HG03442 (cell line): Measurements from ENCODE around the gene NEGR1.
"Not testable (repeated sequence)": the region's sequence is repeated elsewhere in the genome, so short reads cannot be mapped to it uniquely, and the experiment has no call there.

ENCODE experiments used
- ATAC-seq: cut with Tn5 transposase; IDR thresholded peaks from one replicate; pipeline ENCODE4 v1.9.1; 2021; ENCODE audit warnings: mild to moderate bottlenecking, moderate library complexity; ENCODE audit not compliant: unreplicated experiment

The NEGR1 gene

DNA sequence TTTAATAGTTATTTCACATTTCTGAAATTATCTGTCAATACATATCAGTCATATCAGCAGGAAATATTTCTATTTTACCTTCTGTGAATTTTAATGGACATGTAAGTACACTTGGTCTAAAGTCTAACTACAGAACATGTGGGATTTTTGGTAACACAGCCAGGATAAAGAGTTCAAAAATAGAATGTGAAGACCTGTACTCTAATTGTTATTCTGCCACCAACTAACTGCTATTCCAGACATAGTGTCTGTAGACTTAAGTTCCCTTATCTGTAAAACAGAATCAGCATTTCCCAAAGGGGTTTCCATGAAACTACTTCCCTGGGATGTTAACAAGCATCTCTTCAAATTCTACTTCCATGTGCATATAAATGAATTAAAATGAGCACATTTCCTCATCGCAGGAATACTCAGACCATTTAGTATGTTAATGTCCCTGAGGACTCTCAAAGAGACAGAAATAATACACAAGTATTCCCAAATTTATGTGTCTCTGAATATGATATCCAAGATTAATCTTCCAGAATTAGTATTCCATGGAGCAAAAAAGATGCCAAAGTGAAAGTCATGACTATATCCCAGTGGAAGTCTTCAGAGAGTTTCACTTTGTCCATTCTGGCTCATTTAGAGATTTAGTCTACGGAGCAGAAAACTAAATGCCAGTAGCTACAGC, 325.6 kb downstream of the NEGR1 start:
- ATAC-seq: no peak

DNA sequence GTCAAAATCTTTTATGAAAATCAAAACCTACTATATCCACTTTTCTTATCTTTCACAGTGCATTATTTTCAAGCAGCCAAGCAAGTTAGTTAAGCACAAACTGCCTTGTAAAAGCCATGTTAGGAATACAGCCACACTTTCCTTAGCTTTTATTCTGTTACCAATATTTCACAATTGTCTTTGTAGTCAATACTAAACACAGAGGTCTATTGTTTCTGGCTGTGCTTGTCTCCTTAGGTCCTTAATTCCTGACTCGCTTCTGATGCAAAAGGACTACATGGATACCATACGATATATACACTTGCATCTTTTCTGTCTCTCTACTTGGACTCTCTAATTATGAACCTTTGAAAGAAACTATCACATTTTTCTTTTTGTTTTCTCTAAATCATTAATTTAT, 331.8 kb downstream of the NEGR1 start:
- no peak for ATAC-seq

DNA sequence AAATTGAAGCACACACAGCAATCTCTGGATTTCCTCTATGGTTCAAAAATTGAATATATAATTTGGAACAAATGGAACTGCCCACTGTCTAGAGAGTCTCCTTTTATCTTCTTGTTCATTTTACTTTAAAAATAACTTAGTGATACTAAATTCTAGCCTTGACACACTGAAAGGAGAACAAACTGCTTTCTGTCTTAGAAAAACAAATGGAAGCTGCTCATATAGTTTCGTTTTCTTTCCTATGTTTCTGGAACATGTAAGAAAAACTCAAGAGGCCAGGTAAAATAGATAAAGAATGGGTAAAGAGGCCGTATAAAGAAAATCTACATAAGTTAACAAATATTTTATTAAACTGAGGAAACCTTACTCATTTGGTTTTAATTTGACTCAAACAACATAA, 332.7 kb downstream of the NEGR1 start:
- no peak for ATAC-seq

DNA sequence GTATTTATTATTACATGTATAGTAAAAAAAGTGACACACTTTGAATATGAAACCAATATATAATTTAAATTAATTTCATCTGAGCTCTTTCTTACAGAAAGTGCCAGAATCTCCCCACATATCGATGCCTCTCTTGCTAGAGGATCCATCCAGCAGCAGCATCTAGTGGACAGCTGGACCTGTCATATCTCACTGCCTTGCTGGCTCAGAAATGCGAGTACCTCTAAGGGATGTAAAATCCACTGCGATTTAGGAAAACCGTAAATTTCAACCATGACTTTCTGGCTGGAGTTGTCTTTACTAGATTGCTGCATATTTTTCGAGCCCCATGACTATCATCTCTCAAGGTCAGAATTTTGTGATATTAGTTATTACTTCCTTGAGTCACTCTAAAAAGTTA, 333.8 kb downstream of the NEGR1 start:
- ATAC-seq: no peak

DNA sequence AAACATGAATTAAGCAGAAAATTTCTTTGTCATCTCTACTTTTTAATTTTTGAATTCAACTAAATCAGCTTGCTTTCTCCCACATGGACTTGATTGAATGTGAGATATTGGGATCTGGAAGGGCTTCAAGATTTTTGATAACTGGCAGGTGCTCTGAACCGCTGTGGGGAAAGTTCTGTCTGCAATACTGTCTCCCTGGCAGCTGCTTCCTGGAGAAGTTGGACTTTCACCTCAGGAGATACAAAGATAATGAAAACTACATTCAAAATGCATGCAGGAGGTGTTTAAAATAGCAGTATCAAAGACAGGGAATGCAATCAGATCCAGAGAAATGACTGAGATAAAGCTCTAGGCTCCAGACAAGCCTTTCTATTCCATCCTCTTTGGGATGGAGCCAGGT, 338.3 kb downstream of the NEGR1 start:
- ATAC-seq: no peak

DNA sequence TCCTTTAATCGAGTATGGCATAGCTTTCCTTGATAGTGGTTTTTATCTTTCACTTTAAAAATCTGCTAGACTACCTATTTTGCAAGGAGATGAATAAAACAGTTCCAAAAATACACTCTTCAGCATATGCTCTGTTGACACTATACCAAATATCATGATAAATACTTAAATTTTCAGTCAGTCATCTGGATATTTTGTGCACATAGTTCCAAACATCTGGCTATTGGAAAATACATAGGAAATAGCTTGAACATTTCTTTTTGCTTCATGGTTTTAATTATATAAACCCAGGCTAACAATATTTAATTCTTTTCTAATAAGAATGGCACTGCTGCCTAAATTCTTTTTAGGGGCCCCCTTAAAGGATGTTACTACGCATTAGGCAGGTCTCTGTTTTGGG, 342.1 kb downstream of the NEGR1 start:
- no peak for ATAC-seq

DNA sequence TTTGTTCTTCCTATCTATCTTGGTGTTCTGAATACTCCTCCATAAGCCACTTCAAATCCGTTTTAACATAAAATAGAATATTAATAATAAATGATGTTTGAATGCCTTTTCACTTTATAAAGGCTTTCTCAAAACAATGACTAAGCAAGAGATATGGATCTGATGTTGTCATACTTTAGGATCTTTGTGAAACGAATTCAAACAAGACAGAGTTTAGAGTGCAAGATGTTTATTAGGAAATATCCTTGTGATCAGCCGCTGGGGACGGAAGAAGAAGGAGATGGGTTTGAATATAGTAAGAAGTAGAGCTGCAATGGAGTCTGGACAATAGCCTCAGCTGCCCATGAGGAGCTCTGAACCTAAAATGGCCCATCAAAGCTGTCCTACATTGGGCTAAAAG, 351.8 kb downstream of the NEGR1 start:
- ATAC-seq: no peak

DNA sequence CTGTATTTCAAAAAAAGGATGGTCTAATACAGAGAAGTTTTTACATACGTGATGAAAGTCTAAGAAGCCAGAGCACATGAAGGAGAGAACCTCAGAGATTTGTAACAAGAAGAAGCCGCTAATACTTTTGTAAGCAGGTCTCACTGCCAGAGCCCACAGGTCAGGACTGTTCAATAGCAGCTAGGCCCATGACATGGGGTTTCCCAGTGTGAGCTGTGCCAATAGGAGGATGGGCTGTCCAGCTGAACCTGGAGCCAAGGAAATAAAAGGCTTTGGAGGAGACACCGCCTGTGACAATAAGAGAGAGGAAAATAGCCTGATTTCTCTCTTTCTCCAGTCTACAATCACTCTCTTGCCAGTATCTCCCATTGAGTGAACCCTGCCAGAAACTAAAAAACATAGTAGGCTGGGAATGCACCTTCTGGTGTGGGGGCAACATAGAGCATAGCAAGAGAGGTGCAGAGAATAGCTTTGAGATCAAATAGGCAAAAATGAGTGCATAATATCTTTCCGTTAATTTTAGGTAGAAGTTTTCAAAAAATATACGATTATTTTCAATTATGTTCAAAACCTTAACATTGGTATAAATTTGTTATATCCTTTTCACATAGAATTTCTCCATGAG, 360.3 kb downstream of the NEGR1 start:
- ATAC-seq: no peak

DNA sequence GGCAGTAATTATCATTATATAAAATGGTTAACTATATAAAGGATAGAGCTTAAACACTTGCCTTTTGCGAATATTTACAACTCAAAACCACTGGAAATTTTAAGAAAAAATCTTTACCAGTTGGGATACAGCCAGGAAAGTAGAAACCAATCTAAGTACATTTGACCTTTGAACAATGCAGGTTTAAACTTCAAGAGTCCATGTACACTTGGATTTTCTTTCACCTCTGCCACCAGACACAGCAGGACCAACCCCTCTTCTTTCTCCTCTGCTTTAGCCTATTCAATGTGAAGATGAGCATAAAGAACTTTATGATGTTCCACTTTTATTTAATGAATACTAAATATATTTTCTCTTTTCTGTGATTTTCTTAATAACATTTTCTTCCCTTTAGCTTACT, 361.1 kb downstream of the NEGR1 start:
- no peak for ATAC-seq

DNA sequence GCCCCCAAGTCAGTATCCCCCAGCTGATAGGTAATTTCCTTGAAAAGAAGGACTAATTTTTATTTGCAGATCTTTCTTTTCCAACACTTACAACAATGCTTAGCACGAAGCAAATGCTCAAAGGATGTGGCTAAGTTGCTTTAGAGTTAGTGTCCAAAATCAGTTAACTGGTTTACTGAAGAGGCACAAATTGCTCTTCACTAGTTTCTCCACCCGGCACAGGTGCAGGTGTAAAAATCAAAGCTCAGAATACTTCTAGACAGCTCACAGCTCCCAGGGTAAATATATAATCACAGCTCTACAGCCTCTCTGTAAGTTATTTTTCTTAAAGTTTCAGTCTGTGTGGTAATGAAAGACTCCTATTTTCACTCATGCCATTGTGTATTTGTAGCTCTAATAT, 361.8 kb downstream of the NEGR1 start:
- ATAC-seq: no peak

DNA sequence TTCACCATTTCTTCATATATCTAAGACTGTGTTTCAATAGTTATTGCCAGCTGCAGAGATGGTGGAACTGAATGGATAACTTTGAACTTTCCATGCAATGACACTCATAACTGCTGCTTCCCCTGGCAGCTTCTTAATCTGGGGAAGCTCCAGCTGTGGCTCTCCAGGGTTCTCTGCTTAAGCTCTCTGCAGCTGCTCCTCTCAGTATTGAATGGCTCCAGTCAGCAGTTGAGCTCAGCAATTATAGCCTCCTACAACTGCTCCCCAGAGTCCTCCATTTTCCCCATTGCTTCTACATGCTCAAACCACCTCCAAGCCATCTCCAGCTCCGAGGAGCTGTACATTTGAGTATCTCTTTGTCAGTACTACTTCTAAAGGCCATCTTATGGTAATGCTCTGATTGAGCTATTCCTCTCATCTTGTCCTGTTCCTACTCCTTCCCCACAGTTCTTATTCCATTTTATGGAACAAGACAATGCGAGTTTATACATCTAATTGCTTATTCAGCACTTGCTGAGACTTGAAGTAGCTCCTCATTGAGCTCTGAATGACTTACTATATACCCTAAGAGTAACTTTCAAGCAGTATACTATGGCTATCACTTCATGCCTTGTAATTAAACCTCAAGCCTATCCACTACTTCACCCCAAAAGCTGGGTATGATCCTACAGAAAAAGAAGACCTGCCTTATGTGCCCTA, 362.4 kb downstream of the NEGR1 start:
- no peak for ATAC-seq

DNA sequence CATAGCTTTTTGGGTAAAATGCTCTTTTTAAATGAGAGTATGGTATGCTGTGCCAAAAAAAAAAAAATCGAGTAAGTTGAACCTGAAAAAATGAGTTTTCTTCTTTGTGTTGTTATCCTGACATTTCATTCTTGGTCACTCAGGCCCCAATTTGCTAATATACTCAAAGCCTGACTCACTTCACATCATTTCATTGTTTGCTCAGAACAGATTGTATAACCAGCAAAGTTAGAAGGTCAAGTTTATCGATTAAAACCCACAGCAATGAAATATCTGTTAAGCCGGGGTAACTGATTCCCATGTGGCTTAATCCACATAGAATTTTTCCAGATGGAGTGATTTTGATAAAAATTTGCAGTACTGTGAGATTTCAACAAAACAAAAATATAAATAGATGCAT, 363.7 kb downstream of the NEGR1 start:
- no peak for ATAC-seq

DNA sequence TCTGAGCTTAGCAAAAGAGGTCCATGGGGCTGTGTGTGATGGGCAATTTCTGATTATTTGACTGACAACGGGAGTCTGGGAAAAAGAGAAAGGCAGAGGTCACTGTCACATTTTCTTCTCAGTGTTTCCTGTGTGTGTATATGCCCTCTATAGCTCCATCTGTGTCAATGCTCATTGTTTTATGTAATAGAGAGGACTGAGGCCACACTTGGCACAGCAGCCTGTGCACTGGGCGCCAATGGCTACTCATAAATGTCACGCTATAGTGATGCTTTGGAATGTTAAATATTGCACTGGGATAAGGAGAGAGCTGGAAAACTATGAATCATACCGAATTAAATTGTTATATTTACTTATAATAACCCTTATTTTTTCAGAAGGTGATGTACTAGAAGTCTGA, 365.4 kb downstream of the NEGR1 start:
- ATAC-seq: no peak

DNA sequence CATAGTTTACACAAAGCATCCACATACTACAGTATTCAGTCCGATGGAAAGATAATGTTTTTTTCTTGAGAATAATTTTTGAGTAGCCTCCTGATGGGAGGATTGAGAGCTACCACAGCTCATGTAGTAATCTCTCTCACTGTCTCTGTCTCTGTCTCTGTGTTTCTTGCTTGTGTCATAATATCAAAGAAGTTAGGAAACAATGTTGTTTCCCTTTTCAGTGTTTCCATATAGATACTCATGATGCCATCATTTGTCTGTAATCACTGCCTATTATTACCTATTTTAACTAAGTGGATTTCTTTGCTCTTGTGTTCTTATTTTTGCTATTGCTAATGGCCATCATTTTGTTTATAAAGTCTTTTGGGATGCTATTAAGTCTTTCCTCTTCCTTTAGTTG, 367.7 kb downstream of the NEGR1 start:
- ATAC-seq: no peak

DNA sequence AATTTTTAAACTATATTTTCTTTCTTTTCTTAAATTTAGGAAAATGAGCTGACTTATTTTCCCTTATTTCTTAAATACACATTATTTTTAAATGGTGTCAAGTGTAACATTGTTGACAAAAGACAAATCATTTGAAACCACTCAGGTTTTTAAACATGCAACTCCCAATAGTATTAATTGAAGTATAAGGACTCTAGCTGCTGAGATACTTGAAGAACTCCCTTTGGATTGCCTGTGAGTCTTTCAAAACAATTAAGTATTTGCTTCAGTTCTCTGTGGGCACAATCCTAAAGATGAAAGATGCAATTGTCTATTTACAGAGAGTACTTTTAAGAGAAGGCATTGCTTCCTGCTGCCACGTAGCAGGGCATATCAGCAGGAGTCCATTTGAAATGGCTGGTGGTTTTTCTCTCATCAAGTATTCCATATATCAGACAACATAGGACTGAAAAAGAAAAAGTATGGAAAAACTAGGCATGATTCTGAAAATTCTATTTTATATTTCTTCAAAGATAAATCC, 373.4 kb downstream of the NEGR1 start:
- ATAC-seq: no peak

DNA sequence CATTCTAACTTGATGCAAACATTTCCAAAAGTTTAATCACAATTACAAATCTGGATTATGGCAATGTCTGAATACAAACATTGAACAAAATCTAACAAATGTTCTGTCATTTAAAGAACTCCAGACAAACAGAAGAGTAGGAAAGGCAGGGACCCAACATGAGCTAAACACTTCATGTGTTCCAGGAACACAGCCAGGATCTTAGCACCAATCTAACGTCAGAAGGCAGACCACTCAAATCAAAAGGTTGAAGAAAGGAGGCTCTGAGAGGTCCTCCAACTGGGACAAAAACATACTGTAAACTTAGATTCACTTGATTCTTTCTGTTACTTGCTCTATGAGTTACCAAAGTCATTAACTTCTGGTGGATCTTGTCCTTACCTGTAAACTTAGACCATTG, 374.0 kb downstream of the NEGR1 start:
- no peak for ATAC-seq

DNA sequence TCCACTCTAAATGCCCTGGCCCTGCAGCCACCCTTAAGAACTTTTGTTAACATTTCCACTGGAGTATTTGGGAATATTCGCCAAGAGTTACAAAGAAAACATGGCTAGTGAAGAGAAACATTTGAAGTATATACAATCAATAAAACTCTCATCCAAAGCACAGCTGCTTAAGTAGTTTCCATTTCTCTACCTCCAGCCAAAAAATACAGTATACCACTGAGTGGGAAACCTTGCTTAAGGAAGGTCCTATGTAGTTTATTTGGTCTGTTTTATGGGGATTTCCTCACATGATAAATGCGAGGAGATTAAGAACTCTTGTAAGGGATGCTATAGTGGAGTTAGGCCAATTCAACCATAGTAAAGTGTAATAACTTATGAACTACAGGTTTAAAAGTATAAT, 382.5 kb downstream of the NEGR1 start:
- ATAC-seq: no peak

DNA sequence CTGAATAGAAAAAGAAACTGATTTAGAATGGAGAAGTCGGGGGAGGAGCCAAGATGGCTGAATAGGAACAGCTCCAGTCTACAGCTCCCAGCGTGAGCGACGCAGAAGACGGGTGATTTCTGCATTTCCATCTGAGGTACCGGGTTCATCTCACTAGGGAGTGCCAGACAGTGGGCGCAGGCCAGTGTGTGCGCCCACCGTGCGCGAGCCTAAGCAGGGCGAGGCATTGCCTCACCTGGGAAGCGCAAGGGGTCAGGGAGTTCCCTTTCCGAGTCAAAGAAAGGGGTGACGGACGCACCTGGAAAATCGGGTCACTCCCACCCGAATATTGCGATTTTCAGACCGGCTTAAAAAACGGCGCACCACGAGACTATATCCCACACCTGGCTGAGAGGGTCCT, 394.2 kb downstream of the NEGR1 start:
- not testable (repeated sequence) for ATAC-seq

DNA sequence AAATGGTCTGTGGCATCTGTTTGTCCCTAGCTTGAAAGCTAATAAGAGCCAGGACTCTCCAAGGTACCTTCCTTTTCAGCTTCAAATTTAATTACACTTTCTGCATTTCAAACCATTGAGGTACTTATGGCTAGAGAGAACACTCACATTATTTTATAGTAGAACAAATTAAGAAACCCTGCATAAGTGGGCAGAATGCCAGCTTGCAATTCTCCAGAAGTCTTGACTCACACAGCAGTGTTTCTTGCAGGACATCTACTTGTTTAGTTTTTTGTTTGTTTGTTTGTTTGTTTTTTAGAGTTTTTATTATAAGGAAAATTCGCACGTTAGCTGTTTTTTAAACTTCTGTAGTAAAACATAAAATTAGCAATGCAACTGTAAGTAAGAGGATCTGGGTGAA, 397.2 kb downstream of the NEGR1 start:
- no peak for ATAC-seq

DNA sequence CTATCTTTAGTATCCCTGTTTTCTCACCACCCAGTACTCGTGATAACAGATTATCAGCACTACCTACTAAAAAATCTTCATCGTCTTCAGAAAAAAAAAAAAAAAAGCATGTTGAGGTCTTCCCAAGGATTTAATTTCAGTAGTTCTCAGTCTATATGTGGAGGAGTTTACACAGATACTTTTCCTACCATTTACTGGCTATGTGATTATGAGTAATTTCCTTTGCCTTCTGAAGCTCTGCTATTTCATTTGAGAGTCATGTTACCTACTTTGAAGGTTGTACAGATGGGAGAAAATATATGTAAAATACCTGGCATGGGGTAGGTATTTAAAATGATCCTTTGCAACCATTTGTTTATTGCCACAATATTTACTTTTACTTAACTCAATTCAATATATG, 399.7 kb downstream of the NEGR1 start:
- ATAC-seq: no peak

DNA sequence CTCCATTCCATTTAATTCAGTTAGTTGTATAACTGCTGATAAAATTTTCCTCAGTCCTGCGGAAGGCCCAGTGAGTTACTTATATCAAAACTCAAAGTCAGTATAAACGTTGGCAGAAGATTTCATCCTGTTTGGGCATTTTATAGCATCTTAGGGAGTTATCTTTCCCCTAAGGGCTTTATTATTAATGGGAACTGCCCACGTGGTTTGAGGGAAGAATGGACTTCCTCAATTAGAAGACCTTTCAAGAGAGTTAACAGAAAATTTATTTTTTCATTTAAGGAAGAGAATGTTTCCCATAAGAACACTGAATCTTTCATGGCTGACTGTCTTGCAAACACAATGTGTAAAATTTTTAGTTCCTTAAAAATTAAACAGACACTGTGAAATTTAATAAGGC, 400.1 kb downstream of the NEGR1 start:
- ATAC-seq: no peak

DNA sequence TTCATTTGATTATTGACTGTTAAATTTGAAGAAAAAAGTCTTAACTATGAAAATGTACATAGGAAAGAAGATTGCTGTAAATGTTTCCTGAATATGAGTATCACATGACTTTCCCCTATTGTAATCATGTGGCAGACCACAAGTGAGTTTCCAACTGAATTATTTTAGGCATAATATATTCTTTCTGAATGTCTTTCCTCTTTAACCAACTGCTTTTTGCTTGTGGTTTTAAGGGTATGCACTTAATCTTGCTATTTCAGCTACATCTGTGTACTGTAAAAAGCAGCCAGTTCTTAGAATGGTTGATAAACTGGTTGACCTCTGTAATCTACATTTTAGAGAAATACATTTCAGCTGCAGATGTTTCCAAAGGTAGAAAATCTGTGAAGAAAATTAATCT, 400.7 kb downstream of the NEGR1 start:
- ATAC-seq: no peak
